OCI-LY3 (cell line): ENCODE measurements around the gene TRPT1.

Experiments used
- H2AFZ ChIP-seq: fragments of 200-600, 300-600 bp; shearing (Covaris generic); 2 replicates; pipeline ENCODE4 v1.6.0; 2014; ENCODE audit warnings: antibody characterized with exemption, low read depth, low read length
- H3K27ac ChIP-seq: fragments of 200-600, 300-600 bp; sonication (generic); 2 replicates; pipeline ENCODE4 v1.5.1; 2014; ENCODE audit warnings: mild to moderate bottlenecking, low read length, moderate library complexity, mixed read lengths
- H3K27me3 ChIP-seq: fragments of 200-600, 300-600 bp; sonication (generic); 2 replicates; pipeline ENCODE4 v1.6.1; 2014; ENCODE audit warnings: low read depth, low read length, mixed read lengths
- H3K36me3 ChIP-seq: fragments of 200-600, 300-600 bp; sonication (generic); replicated peaks from 2 replicates; pipeline ENCODE3; 2014; ENCODE audit warnings: low read depth, low read length, mixed read lengths
- H3K4me1 ChIP-seq: fragments of 300-600, 200-600 bp; sonication (generic); 2 replicates; pipeline ENCODE4 v1.6.1; 2014; ENCODE audit warnings: low read length, mixed read lengths
- H3K4me2 ChIP-seq: fragments of 200-600, 300-600 bp; sonication (generic); 2 replicates; pipeline ENCODE4 v1.6.1; 2014; ENCODE audit warnings: low read length, mixed read lengths
- H3K4me3 ChIP-seq: fragments of 300-600, 200-600 bp; sonication (generic); 2 replicates; pipeline ENCODE4 v1.5.1; 2014; ENCODE audit warnings: antibody characterized with exemption, mild to moderate bottlenecking, low read length, moderate library complexity
- H3K79me2 ChIP-seq: fragments of 300-600, 200-600 bp; shearing (Covaris generic); 2 replicates; pipeline ENCODE4 v1.6.1; 2014; ENCODE audit warnings: mild to moderate bottlenecking, low read length, mixed read lengths
- H3K9ac ChIP-seq: fragments of 300-600, 200-600 bp; shearing (Covaris generic); 2 replicates; pipeline ENCODE4 v1.6.0; 2014; ENCODE audit warnings: mild to moderate bottlenecking, low read length, moderate library complexity
- H3K9me3 ChIP-seq: fragments of 200-600, 300-600 bp; shearing (Covaris generic); 2 replicates; pipeline ENCODE4 v1.6.1; 2014; ENCODE audit warnings: low read length, mixed read lengths; ENCODE audit not compliant: insufficient read depth
- H4K20me1 ChIP-seq: fragments of 200-600, 300-600 bp; sonication (generic); 2 replicates; pipeline ENCODE4 v1.6.1; 2016; ENCODE audit warnings: low read length, mixed read lengths; ENCODE audit not compliant: insufficient read depth
- EZH2phosphoT487 ChIP-seq: fragments of 200-600 bp; shearing (Covaris generic); IDR thresholded peaks from 2 replicates; pipeline ENCODE4 v1.6.1; 2018; ENCODE audit warnings: antibody characterized with exemption, mixed run types, low read depth
- TF ChIP-seq, protein P1 (sequence below): fragments of 200-600, 300-600 bp; sonication (generic); IDR thresholded peaks from 2 replicates; pipeline ENCODE4 v1.5.1; 2014; ENCODE audit warnings: antibody characterized with exemption, low read length, low read depth

The TRPT1 gene

DNA sequence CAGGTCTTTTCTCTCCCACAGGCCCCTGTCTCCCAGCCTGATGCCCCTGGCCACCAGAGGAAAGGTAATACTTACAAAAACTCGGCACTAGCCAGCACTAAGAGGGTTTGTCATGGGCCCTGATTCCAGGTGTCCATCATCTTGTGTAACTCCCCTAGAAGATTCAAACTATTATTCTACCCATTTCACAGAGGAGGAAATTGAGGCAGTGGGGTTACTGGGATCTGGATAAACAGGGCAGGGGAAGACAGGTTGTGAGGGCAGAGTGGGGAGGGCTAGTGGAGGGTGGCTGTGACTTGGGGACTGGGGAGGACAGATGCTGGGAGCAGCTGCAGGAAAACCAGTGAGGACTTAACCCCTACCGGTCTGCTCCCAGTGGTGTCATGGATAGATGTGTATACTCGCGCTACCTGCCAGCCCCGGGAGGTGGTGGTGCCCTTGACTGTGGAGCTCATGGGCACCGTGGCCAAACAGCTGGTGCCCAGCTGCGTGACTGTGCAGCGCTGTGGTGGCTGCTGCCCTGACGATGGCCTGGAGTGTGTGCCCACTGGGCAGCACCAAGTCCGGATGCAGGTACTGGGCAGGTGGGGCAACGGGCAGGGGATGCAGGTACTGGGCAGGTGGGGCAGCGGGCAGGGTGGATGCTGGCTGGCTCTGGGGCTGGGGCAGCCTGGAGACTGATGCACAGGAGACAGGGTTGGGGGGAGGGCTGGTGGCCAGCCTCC, 9.6 kb upstream of the TRPT1 start:
- H3K9ac ChIP-seq, result peak overlapping the region; percentile 81
- peak overlapping the region; percentile 35; the same call in 1 of the 2 replicates for H3K27ac ChIP-seq
- H2AFZ ChIP-seq, result no peak overlapping the region
- H3K27me3 ChIP-seq, result no peaks in the 10 kb centered on the region
- H3K4me1 ChIP-seq, result peaks cover 53% of the 10 kb centered on the region
- peaks cover 17% of the 10 kb centered on the region for H3K79me2 ChIP-seq
- TF ChIP-seq, protein P1, sequence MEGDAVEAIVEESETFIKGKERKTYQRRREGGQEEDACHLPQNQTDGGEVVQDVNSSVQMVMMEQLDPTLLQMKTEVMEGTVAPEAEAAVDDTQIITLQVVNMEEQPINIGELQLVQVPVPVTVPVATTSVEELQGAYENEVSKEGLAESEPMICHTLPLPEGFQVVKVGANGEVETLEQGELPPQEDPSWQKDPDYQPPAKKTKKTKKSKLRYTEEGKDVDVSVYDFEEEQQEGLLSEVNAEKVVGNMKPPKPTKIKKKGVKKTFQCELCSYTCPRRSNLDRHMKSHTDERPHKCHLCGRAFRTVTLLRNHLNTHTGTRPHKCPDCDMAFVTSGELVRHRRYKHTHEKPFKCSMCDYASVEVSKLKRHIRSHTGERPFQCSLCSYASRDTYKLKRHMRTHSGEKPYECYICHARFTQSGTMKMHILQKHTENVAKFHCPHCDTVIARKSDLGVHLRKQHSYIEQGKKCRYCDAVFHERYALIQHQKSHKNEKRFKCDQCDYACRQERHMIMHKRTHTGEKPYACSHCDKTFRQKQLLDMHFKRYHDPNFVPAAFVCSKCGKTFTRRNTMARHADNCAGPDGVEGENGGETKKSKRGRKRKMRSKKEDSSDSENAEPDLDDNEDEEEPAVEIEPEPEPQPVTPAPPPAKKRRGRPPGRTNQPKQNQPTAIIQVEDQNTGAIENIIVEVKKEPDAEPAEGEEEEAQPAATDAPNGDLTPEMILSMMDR, result no peak
- TF ChIP-seq EZH2phosphoT487, result no peak
- H3K4me2 ChIP-seq, result peak overlapping the region; percentile 99
- peaks cover 31% of the 10 kb centered on the region for H3K36me3 ChIP-seq
- H3K4me3 ChIP-seq, result peak overlapping the region; percentile 94
- H4K20me1 ChIP-seq, result peaks cover 9% of the 10 kb centered on the region; the same call in 1 of the 2 replicates
- no peaks in the 10 kb centered on the region for H3K9me3 ChIP-seq

DNA sequence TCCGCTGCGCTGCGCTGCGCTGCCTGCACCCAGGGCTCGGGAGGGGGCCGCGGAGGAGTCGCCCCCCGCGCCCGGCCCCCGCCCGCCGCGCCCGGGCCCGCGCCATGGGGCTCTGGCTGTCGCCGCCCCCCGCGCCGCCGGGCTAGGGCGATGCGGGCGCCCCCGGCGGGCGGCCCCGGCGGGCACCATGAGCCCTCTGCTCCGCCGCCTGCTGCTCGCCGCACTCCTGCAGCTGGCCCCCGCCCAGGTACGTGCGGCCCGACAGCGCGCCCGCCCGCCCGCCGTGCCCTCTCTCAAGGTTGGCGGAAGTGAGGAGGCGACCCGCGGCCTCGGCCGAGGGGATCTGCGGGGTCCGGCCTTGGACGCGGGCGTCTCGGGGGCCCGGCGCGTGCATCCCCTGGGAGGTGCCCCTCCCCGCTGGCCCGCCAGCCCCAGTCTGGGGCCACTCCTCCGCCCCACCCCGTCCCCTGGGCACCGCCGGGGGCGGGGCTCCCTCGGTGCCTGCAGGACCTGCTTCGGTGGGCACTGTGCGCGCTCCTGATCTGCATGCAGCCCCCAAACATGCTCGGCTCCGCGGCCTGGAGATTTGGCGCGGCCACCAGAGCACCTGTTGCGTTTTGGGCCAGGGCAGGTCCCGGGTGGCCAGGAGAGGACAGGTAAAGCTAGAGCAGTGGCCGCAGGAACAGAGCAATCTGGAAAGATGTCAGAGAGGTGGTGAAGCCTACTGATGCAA, 8.8 kb upstream of the TRPT1 start:
- Histone ChIP-seq H3K27me3 (no peaks in the 10 kb centered on the region), H4K20me1 (peaks cover 9% of the 10 kb centered on the region; the same call in 1 of the 2 replicates), H3K4me1 (peaks cover 47% of the 10 kb centered on the region), H3K4me2 (peak overlapping the region; percentile 99), H3K79me2 (peaks cover 13% of the 10 kb centered on the region), H3K4me3 (peak overlapping the region; percentile 94), H3K36me3 (peaks cover 30% of the 10 kb centered on the region), H2AFZ (no peak overlapping the region), H3K27ac (peak overlapping the region; percentile 35), H3K9ac (peak overlapping the region; percentile 81), H3K9me3 (no peaks in the 10 kb centered on the region)
- TF ChIP-seq, protein P1, result no peak
- TF ChIP-seq EZH2phosphoT487, result no peak

DNA sequence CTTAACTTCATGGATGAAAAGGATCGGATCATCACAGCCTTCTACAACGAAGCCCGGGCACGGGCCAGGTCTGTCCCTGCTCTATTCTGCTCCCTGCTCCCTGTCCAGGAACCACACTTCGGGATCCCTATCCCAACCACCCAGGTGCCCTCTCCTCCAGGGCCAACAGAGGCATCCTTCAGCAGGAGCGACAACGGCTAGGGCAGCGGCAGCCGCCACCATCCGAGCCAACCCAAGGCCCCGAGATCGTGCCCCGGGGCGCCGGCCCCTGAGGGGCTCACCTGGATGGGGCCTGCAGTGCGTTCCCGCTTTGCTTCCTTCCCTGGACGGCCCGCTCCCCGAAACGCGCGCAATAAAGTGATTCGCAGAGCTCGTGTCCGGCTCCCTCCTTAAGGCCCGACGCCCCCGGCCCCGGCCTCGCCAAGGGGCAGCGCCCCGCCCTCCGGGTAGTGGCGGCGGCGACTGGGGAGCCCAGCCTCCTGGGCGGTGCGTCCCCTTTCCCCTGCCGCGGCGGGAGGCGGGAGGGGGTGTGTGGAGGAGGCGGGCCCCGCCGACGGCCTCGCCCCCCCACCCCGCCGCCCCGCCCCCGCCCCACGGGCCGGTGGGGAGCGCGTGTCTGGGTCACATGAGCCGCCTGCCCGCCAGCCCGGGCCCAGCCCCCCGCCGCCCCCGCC, 8.1 kb upstream of the TRPT1 start, which contains the start of gene VEGFB:
Gene VEGFB (plus strand): TSS at position 672 of the 674 bp plus-strand sequence. CDS start 250 bp downstream, outside the sequence.
- H3K79me2 ChIP-seq, result peaks cover 13% of the 10 kb centered on the region
- H3K4me1 ChIP-seq, result peaks cover 43% of the 10 kb centered on the region
- peak within 1 kb of the TSS; percentile 94 for H3K4me3 ChIP-seq
- peak within 1 kb of the TSS; percentile 81 for H3K9ac ChIP-seq
- peak within 1 kb of the TSS; percentile 35 for H3K27ac ChIP-seq
- no peaks in the 10 kb centered on the region for H3K9me3 ChIP-seq
- H3K27me3 ChIP-seq, result no peaks in the 10 kb centered on the region
- H3K36me3 ChIP-seq, result peaks cover 28% of the 10 kb centered on the region
- H4K20me1 ChIP-seq, result peaks cover 9% of the 10 kb centered on the region; the same call in 1 of the 2 replicates
- peak within 1 kb of the TSS; percentile 99 for H3K4me2 ChIP-seq
- TF ChIP-seq, protein P1, result no peak
- no peak for TF ChIP-seq EZH2phosphoT487
- no peak within 1 kb of the TSS for H2AFZ ChIP-seq

DNA sequence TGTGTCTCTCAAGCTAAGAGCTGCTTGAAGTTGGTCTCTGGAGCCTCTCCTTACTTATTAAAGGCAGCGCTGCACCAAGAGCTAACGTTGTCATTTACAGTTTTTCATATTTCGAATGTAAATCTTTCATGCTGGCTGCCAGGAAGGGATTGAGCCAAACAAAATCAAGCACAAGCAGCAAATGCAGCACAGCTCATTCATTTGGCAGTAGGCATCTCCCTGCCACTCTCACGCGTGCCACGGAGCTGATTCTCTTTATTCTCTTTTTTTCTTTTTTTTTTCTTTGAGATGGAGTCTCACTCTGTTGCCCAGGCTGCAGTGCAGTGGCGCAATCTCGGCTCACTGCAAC, 7.0 kb upstream of the TRPT1 start:
- H2AFZ ChIP-seq, result no peak overlapping the region
- peaks cover 17% of the 10 kb centered on the region for H3K36me3 ChIP-seq
- H3K9me3 ChIP-seq, result no peaks in the 10 kb centered on the region
- no peaks in the 10 kb centered on the region for H3K27me3 ChIP-seq
- H3K9ac ChIP-seq, result no peak overlapping the region
- no peak overlapping the region for H3K4me3 ChIP-seq
- H4K20me1 ChIP-seq, result peaks cover 9% of the 10 kb centered on the region; the same call in 1 of the 2 replicates
- H3K4me1 ChIP-seq, result peaks cover 32% of the 10 kb centered on the region
- H3K27ac ChIP-seq, result no peak overlapping the region
- H3K4me2 ChIP-seq, result no peak overlapping the region
- TF ChIP-seq, protein P1, result no peak
- TF ChIP-seq EZH2phosphoT487, result no peak
- peaks cover 13% of the 10 kb centered on the region for H3K79me2 ChIP-seq
